Measurements from ENCODE around the gene C4orf54.

The C4orf54 gene

DNA sequence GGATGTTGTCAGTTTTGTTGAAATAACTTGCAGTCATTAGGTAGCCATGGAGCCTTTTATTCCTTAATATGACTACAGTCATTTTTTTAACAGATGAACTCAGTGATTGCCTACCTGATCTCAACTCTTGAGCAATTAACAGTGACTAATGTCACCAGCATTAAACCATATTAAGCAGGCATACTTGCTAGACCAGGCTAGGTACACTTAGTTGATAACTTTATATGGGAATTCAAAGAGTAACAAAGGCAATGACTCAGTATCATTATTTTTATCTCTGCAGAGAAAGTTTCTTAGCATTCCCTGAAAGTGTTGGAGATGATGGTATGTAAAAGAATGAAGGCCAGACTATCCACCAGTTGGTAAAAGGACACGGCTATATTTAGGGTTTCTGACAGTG is at the start of gene C4orf54:
TSS of gene C4orf54 (minus strand) at position 31 of the 400 bp plus-strand sequence. CDS start 3,180 bp downstream, outside the sequence.
- no peak for DNase-seq (ENCODE audit: extremely low read depth, low read depth)
- TF ChIP-seq, protein P1, sequence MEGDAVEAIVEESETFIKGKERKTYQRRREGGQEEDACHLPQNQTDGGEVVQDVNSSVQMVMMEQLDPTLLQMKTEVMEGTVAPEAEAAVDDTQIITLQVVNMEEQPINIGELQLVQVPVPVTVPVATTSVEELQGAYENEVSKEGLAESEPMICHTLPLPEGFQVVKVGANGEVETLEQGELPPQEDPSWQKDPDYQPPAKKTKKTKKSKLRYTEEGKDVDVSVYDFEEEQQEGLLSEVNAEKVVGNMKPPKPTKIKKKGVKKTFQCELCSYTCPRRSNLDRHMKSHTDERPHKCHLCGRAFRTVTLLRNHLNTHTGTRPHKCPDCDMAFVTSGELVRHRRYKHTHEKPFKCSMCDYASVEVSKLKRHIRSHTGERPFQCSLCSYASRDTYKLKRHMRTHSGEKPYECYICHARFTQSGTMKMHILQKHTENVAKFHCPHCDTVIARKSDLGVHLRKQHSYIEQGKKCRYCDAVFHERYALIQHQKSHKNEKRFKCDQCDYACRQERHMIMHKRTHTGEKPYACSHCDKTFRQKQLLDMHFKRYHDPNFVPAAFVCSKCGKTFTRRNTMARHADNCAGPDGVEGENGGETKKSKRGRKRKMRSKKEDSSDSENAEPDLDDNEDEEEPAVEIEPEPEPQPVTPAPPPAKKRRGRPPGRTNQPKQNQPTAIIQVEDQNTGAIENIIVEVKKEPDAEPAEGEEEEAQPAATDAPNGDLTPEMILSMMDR (IDR thresholded peaks at IDR 0.05; ENCODE audit: low read depth, low read length): no peak

- no peak for DNase-seq (ENCODE audit: extremely low read depth, low read depth)
- TF ChIP-seq, protein P1 (IDR thresholded peaks at IDR 0.05; ENCODE audit: low read depth, low read length): no peak
Observed at GRCh38 chr4:99705891-99706290, 48.3 kb upstream of the C4orf54 start.

DNA sequence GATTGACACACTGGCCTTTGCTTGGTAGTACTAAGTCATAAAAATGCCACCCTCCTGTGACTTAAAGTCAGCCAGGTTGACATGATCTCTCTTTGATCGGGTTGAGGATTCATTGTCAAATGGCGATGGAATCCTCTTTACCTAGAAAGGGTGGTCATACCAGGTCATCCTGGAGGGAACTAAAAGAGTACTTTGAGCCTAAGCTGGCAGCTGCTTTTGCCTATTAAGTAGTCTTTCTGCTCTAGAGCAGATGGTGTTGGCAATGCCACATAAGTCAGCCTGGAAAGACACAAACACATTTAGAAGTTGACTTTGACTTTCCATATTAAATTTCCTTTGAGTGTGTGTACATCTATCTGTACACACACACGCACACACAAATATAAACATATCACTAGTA is 39.2 kb upstream of the C4orf54 start:
- TF ChIP-seq, protein P1 (IDR thresholded peaks at IDR 0.05; ENCODE audit: low read depth, low read length): no peak
- no peak for DNase-seq (ENCODE audit: extremely low read depth, low read depth)

DNA sequence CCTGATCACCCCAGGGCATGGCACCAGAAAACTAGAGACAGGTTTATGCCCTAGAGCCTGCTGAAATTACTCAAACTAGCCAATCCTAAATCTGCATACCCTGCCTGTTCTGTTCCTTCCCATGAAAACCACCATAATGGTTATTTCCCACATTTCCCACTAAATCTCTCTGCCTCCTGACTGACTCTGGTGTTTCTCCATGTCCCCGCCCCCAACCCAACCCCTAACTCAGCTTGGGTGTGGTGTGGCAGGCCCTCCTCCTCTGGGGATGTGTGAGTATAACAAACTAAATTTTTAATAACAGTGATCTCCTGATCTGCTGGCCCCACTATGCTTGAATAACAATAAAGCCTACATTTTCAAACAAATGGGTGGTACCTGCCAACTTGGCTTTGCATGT is 35.5 kb upstream of the C4orf54 start:
- TF ChIP-seq, protein P1 (IDR thresholded peaks at IDR 0.05; ENCODE audit: low read depth, low read length): no peak
- DNase-seq (ENCODE audit: extremely low read depth, low read depth): no peak

DNA sequence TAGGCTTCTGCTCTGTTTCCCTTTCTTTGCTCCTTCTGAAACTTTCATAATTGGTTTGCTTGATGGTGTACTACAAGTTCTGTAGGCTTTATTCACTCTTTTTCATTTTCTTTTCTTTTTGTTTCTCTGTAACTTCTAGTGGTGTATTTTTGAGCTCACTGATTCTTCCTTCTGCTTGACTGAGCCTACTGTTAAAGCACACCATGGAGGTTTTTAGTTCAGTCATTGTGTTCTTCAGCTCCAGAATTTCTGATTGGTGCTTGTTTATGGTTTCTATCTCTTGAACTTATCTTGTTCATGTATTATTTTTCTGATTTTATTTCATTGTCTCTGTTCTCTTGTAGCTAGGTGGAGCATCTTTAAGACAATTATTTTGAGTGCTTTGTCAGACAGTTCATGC is 33.4 kb upstream of the C4orf54 start:
- no peak for DNase-seq (ENCODE audit: extremely low read depth, low read depth)
- TF ChIP-seq, protein P1 (IDR thresholded peaks at IDR 0.05; ENCODE audit: low read depth, low read length): no peak

DNA sequence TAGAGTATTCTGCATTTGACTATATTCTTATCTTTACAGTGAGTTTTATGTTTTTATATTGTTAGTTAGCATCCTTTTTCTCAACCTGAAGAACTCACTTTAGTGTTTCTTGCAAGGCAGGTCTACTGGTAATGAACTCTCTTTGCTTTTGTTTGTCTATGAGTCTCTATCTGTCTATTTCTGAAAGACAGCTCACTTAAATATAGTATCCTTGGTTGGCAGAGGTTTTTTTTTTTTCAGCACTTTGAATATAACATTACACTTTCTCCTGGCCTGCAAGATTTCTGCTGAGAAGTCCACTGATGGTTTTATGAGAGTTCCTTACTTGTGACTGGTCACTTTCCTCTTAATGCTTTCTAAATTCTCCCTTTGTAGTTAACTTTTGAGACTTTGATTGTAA is 32.8 kb upstream of the C4orf54 start:
- no peak for DNase-seq (ENCODE audit: extremely low read depth, low read depth)
- TF ChIP-seq, protein P1 (IDR thresholded peaks at IDR 0.05; ENCODE audit: low read depth, low read length): no peak

GRCh38 chr4:99687120-99687519 is 29.5 kb upstream of the C4orf54 start:
- TF ChIP-seq, protein P1 (IDR thresholded peaks at IDR 0.05; ENCODE audit: low read depth, low read length): no peak
- DNase-seq (ENCODE audit: extremely low read depth, low read depth): no peak

All from AG09319 (cell line).